ENCODE results near the gene POLR1E.

Gene POLR1E

GRCh38 chr9:37541465-37541864 is 55.7 kb downstream of the POLR1E start:
- DNase-seq = no peak

- no peak for DNase-seq
These were observed 56.7 kb downstream of the POLR1E start for GRCh38 chr9:37542488-37542887.

GRCh38 chr9:37542895-37543294 is 57.1 kb downstream of the POLR1E start:
- no peak for DNase-seq

GRCh38 chr9:37543468-37543867 is 57.7 kb downstream of the POLR1E start:
- no peak for DNase-seq

- no peak for DNase-seq
These were observed 61.7 kb downstream of the POLR1E start for GRCh38 chr9:37547328-37547878.

- no peak for DNase-seq
These were observed 63.8 kb downstream of the POLR1E start for GRCh38 chr9:37549527-37549926.

- DNase-seq = no peak
These were observed 65.0 kb downstream of the POLR1E start for GRCh38 chr9:37550781-37551180.

- DNase-seq = no peak
These were observed 65.7 kb downstream of the POLR1E start for GRCh38 chr9:37551468-37551867.

- no peak for DNase-seq
These were observed 66.1 kb downstream of the POLR1E start for GRCh38 chr9:37551888-37552287.
